ENCODE data around the gene MRPL50.

The MRPL50 gene

DNA sequence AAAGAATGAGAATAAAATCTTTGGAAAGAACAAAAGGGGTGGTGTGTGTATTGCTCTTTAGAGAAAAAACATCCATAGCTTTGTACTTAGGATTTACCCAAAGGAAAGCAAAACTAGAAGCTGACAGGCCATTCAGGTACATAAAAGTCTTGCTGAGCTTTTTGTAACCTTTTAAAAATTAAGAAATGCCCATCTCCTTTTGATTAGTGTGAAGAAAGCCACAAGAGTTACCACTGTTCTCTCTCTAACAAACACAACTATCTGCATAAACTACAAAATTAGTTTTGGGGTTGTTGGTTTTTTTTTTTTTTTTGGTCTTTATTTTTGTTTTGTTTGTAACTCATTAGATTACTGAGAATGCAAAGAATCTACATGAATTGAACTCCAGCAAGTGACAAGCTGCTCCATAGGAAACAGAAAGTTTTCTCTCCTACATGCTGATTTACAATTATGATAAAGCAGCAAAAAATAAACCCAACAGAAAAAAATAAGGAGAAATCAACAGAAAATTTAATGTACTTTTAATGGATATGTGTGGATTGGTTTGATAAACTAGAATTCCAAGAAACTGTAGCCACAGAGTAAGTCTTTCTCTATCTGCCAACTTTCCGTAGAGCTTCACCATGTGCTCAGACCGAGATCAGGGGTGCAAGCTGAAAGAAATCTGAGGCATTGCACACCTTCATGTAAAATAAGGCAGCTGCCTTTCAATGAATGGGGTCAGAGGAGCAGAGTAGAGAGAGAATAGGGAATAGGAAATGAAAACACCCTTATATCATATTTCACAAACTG, 25.9 kb downstream of the MRPL50 start:
- DNase-seq = peak; percentile 79

GRCh38 chr9:101371813-101372212, 26.6 kb downstream of the MRPL50 start:
- no peak for DNase-seq

GRCh38 chr9:101369884-101370531, 28.4 kb downstream of the MRPL50 start:
- DNase-seq = peak; percentile 24

GRCh38 chr9:101369286-101369685, 29.1 kb downstream of the MRPL50 start:
- no peak for DNase-seq

DNA sequence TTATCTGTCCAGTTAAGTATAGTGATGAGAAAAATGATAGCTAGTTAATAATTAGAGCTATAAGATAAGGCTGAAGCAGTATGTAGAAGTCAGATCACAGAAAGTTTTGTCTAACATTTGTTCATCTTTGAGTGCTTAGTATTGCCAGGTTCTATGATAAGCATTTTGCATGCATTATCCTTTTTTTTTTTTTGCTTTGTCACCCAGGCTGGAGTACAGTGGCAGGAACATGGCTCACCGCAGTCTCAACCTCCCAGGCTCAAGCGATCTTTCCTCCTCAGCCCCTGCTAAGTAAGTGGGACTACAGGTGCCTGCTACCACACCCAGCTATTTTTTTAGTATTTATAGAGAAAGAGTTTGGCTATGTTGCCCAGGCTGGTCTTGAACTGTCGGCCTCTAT, 31.1 kb downstream of the MRPL50 start:
- DNase-seq = no peak

- peak; percentile 67 for DNase-seq
Measured at GRCh38 chr9:101366038-101366756, 32.2 kb downstream of the MRPL50 start.

- DNase-seq = peak; percentile 27
Measured at GRCh38 chr9:101365181-101365580, 33.2 kb downstream of the MRPL50 start.

DNA sequence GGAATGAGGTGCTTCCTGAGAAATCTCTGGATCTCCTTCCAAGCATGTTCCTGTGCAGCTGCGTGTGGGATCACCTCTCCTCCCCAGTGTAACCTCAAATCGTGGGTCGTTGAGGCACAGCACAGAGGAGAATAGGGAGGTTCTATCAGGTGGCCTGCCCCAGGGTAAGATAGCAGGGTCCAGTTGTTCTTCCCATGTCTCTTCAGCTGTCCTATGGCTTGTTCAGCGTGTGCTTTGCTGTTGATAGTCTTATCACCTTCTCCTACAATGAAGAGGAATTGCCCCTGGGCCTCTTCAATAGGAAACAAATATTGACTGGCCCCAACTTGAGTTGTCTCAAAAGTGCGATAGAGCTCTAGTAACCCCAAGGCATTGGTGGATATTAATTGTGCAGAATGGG, 36.0 kb downstream of the MRPL50 start:
- peak; percentile 9 for DNase-seq

DNA sequence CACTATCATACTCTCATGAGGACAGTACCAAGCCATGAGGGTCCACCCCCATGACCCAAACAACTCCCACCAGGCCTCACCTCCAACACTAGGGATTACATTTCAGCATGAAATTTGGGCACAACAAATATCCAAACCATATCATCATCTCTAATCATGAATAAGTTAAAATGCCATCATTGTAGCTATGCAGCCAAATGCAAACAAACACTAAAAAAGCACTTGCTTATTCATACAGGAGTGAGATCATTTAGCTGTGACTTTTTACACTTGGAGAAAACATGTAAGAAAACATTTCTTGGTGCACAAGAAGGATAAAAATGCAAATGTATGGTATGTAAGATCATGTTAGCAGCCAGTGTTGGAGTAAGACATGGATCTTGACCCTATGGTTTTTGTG, 37.8 kb downstream of the MRPL50 start:
- DNase-seq = no peak

GRCh38 chr9:101359679-101360078, 38.7 kb downstream of the MRPL50 start:
- no peak for DNase-seq

DNA sequence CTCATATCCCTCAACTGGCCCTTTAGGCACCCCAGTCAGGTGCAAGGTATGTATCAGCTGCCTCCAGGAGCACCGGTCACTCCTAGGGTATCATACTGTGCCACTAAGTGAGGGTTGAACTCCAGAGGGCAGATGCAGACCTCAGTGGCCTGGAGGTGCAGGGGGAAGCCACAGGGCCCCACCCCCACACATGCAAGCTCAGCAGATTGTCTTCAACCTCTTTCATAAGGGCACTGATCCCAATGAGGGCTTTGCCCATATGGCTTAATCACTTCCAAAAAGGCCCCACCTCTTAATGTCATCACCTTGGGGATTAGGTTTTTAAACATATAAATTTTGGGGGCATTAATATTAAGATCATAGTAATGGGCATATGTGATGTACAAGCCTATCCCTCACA, 41.8 kb downstream of the MRPL50 start:
- DNase-seq = no peak

GRCh38 chr9:101354765-101355708, 43.4 kb downstream of the MRPL50 start:
- no peak for DNase-seq

- no peak for DNase-seq
Measured at GRCh38 chr9:101354143-101354764, 44.2 kb downstream of the MRPL50 start.

DNA sequence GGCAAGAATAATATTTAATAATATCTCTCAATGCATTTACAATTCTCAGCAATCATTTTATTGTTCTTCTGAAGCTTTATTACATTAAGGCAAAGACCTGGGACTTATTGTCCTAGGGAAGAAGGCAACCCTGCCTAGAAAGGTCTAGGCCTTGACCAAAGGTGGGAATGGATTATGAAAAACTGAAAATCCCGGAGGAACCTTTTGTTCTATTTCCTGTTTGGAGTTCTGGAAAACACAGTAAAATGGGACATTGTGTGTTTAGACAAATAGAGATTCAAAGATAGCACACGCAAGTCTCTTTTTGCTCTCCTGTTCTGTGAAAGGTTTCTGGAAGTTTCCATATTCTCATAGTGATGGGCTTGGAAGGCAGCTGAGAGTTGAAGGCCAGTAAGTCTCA, 44.7 kb downstream of the MRPL50 start:
- no peak for DNase-seq

DNA sequence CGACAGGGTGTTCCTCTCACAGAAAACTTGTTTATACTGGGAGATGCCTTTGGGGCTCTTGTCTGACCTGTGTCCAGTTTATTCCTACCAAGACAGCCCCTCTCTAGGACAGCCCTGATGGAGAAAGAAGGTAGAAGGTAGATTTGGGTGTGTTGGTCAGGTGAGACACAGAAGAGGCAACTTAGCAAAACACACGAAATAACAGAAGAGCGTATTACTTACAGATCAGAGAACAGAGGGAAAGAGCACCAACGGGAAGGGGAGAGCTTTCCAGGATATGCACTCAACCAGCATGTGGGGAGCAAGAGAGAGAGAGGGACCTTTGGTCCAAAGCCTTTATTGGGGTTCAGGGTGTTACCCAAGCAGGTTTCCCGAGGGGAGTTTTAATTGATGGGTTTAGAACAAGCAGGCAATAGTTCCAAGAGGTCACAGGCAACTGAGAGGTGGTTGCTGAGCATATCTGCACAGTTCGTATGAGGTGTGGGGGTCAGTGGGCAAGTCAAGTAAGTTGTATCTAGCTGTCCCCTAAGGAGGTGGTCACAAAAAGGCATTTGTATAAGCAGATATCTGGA, 45.4 kb downstream of the MRPL50 start:
- no peak for DNase-seq

DNA sequence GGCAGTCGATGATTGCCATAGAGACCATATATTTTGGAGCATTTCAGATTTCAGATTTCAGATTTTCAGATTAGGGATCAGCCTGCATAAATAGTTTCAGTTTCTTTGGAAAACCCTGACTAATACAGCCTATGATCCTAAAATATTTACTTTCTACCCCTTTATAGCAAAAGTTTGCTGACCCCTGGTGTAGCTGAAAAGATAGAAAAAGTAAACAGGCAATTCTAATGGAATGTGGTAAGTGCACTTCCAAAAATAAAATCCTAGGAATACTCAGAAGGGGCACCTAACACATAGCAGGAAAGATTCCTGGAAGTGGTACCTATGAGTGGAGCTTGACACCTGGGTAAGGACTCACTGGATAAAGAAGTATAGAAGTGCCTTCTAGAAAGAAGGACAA, 48.1 kb downstream of the MRPL50 start:
- DNase-seq = no peak

DNA sequence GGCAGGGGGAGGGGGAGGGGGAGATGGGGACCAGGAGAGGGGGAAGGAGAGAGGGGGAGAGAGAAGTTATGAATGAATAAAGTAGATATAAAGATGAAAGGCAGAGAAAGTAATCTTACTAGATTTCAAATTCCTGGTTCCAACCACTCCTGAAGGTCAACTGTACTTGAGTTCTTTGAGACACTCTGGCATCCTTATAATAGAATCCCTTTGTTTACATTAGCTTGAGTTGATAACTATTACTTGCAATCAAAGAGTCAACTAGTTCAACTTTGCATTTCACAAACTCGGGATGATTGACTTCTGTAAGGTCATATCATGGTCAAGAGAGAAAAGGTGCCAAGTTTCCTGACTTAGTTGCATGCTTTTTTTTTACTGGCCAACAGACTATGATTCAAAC, 55.8 kb downstream of the MRPL50 start:
- no peak for DNase-seq

DNA sequence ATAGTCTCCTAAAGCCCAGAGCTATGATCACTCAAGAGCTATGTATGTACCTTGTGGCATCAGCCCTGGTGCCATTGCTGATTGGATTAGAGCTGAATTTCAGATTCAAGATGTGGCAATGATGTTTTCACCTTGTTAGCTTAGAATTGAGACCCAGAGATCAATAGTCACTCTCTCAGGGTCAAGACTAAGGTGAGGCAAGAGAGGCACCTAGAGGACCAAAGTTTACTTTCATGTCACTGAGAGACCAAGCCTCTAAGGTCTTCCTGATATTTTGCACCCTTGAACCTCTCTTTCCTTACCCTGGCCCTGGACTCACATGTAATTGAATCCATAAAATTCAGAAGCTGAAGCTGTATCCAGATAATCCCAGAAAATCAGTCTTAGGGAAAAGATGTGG, 56.5 kb downstream of the MRPL50 start:
- DNase-seq = no peak

All from OCI-M1 (cell line).